CD14-positive monocyte (primary cell): ENCODE measurements around the gene TACR1. TPM values are rescaled to one million over a fixed set of nuclear protein-coding genes. Genes with fewer than 3 reads are reported as not detected.

ENCODE experiments used
- DNase-seq, 3 donors: peaks; one replicate each; pipeline ENCODE4 v3.0.0-alpha.2; 2011 to 2022
- H2AFZ ChIP-seq: 2 replicates; pipeline ENCODE4 v1.6.0; 2012; ENCODE audit warnings: mild to moderate bottlenecking, low read depth, low read length, inconsistent platforms; ENCODE audit not compliant: insufficient read depth, poor library complexity, severe bottlenecking
- H3K27ac ChIP-seq, 2 donors: 1 replicate in 1 of 2; 2 replicates in 1 of 2; pipeline ENCODE4 v1.5.1; 2012 to 2013; ENCODE audit warnings: low read length in 2 of 2, control low read depth in 1 of 2, inconsistent platforms in 1 of 2, low read depth in 1 of 2, mild to moderate bottlenecking in 1 of 2
- H3K27me3 ChIP-seq, 2 donors: one replicate each; pipeline versions ENCODE4 v1.6.0 to v1.6.1; 2011 to 2013; ENCODE audit warnings: low read length in 2 of 2; ENCODE audit not compliant: control insufficient read depth in 2 of 2, insufficient read depth in 2 of 2
- H3K36me3 ChIP-seq, 2 donors: replicated peaks in 1 of 2; 1 replicate in 1 of 2; 2 replicates in 1 of 2; pipeline versions ENCODE4 v1.5.1 to v1.6.1; 2012 to 2013; ENCODE audit warnings: low read length in 2 of 2, control low read depth in 1 of 2, inconsistent platforms in 1 of 2, mild to moderate bottlenecking in 1 of 2; ENCODE audit not compliant: insufficient read depth in 2 of 2, control insufficient read depth in 1 of 2
- H3K4me1 ChIP-seq, 2 donors: 1 replicate in 1 of 2; 2 replicates in 1 of 2; pipeline versions ENCODE4 v1.5.1 to v1.6.1; 2012 to 2013; ENCODE audit warnings: low read length in 2 of 2, control low read depth in 1 of 2, inconsistent platforms in 1 of 2, mild to moderate bottlenecking in 1 of 2, moderate library complexity in 1 of 2; ENCODE audit not compliant: insufficient read depth in 2 of 2, control insufficient read depth in 1 of 2
- H3K4me2 ChIP-seq: replicated peaks from 2 replicates; pipeline ENCODE3; 2012; ENCODE audit warnings: low read length, moderate library complexity, mild to moderate bottlenecking; ENCODE audit not compliant: poor library complexity, severe bottlenecking; ENCODE audit errors: extremely low read depth
- H3K4me3 ChIP-seq, 3 experiments: fragments of 200-600 bp in 1 of 3; sonication (generic) in 1 of 3; replicated peaks in 1 of 3; 1 replicate in 2 of 3; 2 replicates in 1 of 3; pipeline ENCODE4 v1.5.1; 2011 to 2013; ENCODE audit warnings: low read length in 3 of 3, mild to moderate bottlenecking in 3 of 3, control low read depth in 2 of 3, low read depth in 2 of 3, inconsistent platforms in 1 of 3, moderate library complexity in 1 of 3
- H3K79me2 ChIP-seq: 2 replicates; pipeline ENCODE4 v1.6.0; 2012; ENCODE audit warnings: mild to moderate bottlenecking, control low read depth, inconsistent platforms, low read length, moderate library complexity; ENCODE audit not compliant: insufficient read depth
- H3K9ac ChIP-seq: 2 replicates; pipeline ENCODE4 v1.6.0; 2017; ENCODE audit warnings: low read length, mild to moderate bottlenecking; ENCODE audit not compliant: insufficient read depth, poor library complexity, severe bottlenecking
- H3K9me3 ChIP-seq, 2 donors: replicated peaks in 1 of 2; 1 replicate in 1 of 2; 2 replicates in 1 of 2; pipeline versions ENCODE4 v1.5.1 to v1.6.1; 2012 to 2013; ENCODE audit warnings: low read length in 2 of 2, control low read depth in 1 of 2; ENCODE audit not compliant: control insufficient read depth in 1 of 2, insufficient read depth in 1 of 2
- H4K20me1 ChIP-seq: 2 replicates; pipeline ENCODE4 v1.6.0; 2012; ENCODE audit warnings: mild to moderate bottlenecking, low read length, control low read depth, moderate library complexity; ENCODE audit not compliant: insufficient read depth
- H3K27ac Mint-ChIP-seq, 7 donors: one replicate each; pipeline ENCODE4 v1.8.0; 2020; ENCODE audit warnings: mild to moderate bottlenecking in 7 of 7, mixed read lengths in 7 of 7, moderate library complexity in 6 of 7, inconsistent platforms in 2 of 7
- H3K27me3 Mint-ChIP-seq, 3 donors: one replicate each; pipeline ENCODE4 v1.8.0; 2021 to 2022; ENCODE audit warnings: low read depth in 3 of 3, mild to moderate bottlenecking in 3 of 3, mixed read lengths in 3 of 3, moderate library complexity in 3 of 3, inconsistent platforms in 1 of 3
- H3K36me3 Mint-ChIP-seq, 2 donors: one replicate each; pipeline ENCODE4 v1.8.0; 2020; ENCODE audit warnings: mixed read lengths in 2 of 2, inconsistent platforms in 1 of 2, mild to moderate bottlenecking in 1 of 2
- H3K4me1 Mint-ChIP-seq: one replicate; pipeline ENCODE4 v1.8.0; 2020; ENCODE audit warnings: mild to moderate bottlenecking, mixed read lengths
- H3K4me3 Mint-ChIP-seq, 2 donors: one replicate each; pipeline ENCODE4 v1.8.0; 2020; ENCODE audit warnings: mild to moderate bottlenecking in 2 of 2, mixed read lengths in 2 of 2, moderate library complexity in 1 of 2
- H3K9me3 Mint-ChIP-seq, 7 donors: one replicate each; pipeline ENCODE4 v1.8.0; 2020 to 2022; ENCODE audit warnings: mixed read lengths in 7 of 7, mild to moderate bottlenecking in 6 of 7, moderate library complexity in 6 of 7, inconsistent platforms in 2 of 7
- WGBS: methylation state at CpG from one replicate; pipeline ENCODE4 v1.1.5; 2013; ENCODE audit warnings: missing lambda C conversion rate; ENCODE audit not compliant: insufficient coverage; 5-methylcytosine and 5-hydroxymethylcytosine counted together
- intact Hi-C, 2 donors: fragments of 100-400 bp; cut with micrococcal nuclease; formaldehyde crosslinking; loops; one replicate each; pipeline versions ENCODE4 v1.15.0 to v1.15.1; 2023
- polyA plus RNA-seq, 3 donors: library from polyadenylated mRNA; depleted of rRNA in 1 of 3; unstranded in 2 of 3; stranded (reverse) in 1 of 3; fragments of 300-500 nt in 2 of 3; fragments of >200 nt in 1 of 3; fragmentation: Illumina TruSeq in 2 of 3; gene quantifications; 1 replicate in 2 of 3; 2 replicates in 1 of 3; pipeline ENCODE4 v1.2.3, GENCODE V29; 2012 to 2021
- TF ChIP-seq, protein P1 (sequence below): fragments of 200-600 bp; IDR thresholded peaks from one replicate; pipeline ENCODE4 v1.8.0; 2022; ENCODE audit warnings: antibody characterized with exemption, mild to moderate bottlenecking

TACR1 gene
- polyA plus RNA-seq, 3 donors = not detected

DNA sequence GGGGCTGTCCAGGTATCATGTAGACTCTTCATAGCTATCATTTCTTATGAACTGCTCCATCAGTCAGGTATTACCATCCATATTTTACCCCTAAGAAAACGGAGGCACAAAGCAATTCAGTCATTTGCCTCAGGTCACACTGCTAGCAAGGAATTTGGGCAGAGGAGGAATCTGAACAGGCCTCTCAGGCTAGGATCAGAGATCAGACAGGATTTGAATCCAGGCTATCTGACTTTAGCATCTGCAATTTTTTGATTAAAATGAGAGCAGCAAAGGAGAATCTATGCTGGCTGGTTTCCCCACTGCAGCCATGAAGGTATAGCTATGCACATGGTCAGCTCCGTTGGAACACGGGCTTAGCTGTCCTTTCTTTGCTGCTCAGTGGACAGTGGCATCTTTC, 60.1 kb downstream of the TACR1 start:
- Mint-ChIP-seq H3K9me3 (no peaks in the 10 kb centered on the region), H3K4me3 (no peak overlapping the region), H3K36me3 (no peaks in the 10 kb centered on the region), H3K4me1 (no peaks in the 10 kb centered on the region), H3K27me3 (peaks cover 0 to 11% (median 6%) of the 10 kb centered on the region in 3 donors), H3K27ac (no peak overlapping the region)
- Histone ChIP-seq H3K4me2 (no peak overlapping the region), H3K9ac (no peak overlapping the region), H4K20me1 (no peaks in the 10 kb centered on the region), H3K79me2 (no peaks in the 10 kb centered on the region), H3K27me3 (peaks cover 0 to 2% of the 10 kb centered on the region in 2 donors), H3K36me3 (no peaks in the 10 kb centered on the region), H3K4me3 (no peak overlapping the region), H3K27ac (no peak overlapping the region), H3K9me3 (no peaks in the 10 kb centered on the region), H2AFZ (no peak overlapping the region), H3K4me1 (no peaks in the 10 kb centered on the region)
- TF ChIP-seq, protein P1, sequence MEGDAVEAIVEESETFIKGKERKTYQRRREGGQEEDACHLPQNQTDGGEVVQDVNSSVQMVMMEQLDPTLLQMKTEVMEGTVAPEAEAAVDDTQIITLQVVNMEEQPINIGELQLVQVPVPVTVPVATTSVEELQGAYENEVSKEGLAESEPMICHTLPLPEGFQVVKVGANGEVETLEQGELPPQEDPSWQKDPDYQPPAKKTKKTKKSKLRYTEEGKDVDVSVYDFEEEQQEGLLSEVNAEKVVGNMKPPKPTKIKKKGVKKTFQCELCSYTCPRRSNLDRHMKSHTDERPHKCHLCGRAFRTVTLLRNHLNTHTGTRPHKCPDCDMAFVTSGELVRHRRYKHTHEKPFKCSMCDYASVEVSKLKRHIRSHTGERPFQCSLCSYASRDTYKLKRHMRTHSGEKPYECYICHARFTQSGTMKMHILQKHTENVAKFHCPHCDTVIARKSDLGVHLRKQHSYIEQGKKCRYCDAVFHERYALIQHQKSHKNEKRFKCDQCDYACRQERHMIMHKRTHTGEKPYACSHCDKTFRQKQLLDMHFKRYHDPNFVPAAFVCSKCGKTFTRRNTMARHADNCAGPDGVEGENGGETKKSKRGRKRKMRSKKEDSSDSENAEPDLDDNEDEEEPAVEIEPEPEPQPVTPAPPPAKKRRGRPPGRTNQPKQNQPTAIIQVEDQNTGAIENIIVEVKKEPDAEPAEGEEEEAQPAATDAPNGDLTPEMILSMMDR = no peak
- WGBS = 100% methylated on average over 1 of the region's 3 CpGs
- DNase-seq = no peak
- intact Hi-C loops = no loop called here

GRCh38 chr2:75138528-75138927, 60.8 kb downstream of the TACR1 start:
- H3K9ac ChIP-seq = no peak overlapping the region
- Mint-ChIP-seq H3K4me1 (no peaks in the 10 kb centered on the region), H3K4me3 (no peak overlapping the region), H3K27ac (no peak overlapping the region), H3K9me3 (no peaks in the 10 kb centered on the region), H3K36me3 (no peaks in the 10 kb centered on the region), H3K27me3 (peaks cover 0 to 9% (median 6%) of the 10 kb centered on the region in 3 donors)
- no peak overlapping the region for H2AFZ ChIP-seq
- H3K4me3 ChIP-seq = no peak overlapping the region
- no peaks in the 10 kb centered on the region for H3K79me2 ChIP-seq
- WGBS = no CpG with 5 or more reads among the region's 1 CpG
- H3K36me3 ChIP-seq = no peaks in the 10 kb centered on the region
- H3K4me1 ChIP-seq = no peaks in the 10 kb centered on the region
- peaks cover 0 to 2% of the 10 kb centered on the region in 2 donors for H3K27me3 ChIP-seq
- H4K20me1 ChIP-seq = no peaks in the 10 kb centered on the region
- intact Hi-C loops = no loop called here
- H3K27ac ChIP-seq = no peak overlapping the region
- TF ChIP-seq, protein P1 = no peak
- no peak for DNase-seq
- no peak overlapping the region for H3K4me2 ChIP-seq
- no peaks in the 10 kb centered on the region for H3K9me3 ChIP-seq
